Effector CD8-positive, alpha-beta T cell (primary cell): ENCODE measurements around the gene LAMP1.
"Not testable (repeated sequence)": the region's sequence is repeated elsewhere in the genome, so short reads cannot be mapped to it uniquely, and the experiment has no call there.

Experiments
- DNase-seq: peaks from one replicate; lab custom pipeline; 2025; lab: John Stamatoyannopoulos, UW

The LAMP1 gene

DNA sequence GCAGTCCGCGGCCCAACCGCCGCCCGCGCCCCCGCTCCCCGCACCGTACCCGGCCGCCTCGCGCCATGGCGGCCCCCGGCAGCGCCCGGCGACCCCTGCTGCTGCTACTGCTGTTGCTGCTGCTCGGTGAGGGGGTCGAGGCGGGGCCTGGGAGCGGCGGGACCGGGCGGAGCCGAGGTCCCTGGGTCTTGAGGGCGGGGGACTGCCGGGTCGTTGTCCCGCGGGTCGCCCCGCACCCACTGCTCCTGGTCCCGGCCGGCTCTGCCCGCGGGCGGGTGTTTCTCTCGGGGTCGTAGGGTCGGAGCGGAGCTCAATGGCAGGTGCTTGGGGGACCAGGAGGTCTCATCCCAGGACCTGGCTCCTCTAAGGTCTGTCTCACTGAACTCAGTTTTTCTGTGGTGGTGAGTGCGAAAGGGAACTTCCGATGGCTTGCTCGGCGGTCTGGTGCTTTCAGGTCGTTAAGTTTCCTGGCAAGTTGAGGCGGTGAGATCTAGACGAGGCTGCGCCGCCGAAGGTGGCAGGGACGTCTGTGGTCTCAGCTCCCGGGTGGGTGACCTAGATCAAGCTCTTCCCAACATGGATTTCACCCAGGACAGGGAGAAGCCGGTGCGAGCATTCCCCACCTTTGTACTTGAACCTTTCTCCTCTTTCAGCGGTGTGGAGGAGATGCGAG, 467 bp downstream of the LAMP1 start:
- DNase-seq = peak; percentile 52

DNA sequence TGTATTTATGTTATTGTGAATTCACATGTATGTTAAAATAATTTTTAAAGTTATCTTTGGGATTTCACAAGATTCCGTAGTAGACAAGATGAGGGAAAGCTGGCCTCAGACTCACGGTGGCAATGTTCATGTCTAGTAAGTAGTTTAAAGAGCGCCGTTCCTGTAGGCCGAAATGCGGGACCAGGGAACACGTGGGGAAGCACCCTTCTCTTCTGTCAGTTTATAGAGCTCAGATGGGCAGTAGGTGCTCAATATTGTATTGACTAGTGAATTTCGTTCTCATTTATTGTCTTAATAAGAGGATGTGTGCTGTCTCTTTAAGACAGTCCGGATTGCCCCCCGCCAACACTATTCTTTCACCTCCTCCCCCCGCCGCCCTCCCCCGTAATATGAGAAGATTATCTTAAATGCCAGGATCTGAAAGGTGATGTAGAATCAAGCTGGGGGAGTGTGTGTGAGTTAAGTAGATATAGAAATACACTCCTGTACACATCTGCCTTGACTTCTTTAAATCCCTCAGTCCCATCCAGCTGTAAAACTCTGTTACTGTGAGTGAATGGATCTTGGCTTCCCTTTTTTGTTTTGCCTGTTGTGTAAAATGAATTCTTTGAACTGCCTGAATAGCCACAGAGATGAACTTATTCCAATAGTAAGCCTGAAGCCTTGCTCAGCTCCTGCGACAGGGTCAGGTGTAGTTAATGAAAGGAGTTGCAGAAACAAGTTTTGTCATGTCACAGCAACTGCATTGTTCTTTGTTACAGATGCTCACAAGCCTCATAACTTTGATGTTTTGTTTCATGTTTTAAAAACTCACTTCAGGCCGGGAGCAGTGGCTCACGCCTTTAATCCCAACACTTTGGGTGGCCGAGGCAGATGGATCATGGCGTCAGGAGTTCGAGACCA, 1.3 kb downstream of the LAMP1 start:
- no peak for DNase-seq

DNA sequence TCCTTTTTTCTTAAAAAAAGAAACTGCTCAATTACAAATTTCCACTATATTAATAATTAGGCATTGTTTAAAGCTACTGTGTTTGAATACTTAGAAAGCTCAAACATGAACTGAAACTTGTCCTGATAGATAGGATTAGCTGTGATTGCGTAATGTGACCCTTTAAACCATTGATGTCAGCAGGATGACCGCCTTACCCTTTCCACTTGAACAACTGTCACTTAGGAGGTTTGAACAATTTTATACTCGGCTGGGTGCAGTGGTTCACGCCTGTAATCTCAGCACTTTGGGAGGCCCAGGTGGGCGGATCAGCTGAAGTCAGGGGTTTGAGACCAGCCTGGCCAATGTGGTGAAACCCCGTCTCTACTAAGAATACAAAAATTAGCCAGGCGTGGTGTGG, 2.9 kb downstream of the LAMP1 start:
- no peak for DNase-seq

DNA sequence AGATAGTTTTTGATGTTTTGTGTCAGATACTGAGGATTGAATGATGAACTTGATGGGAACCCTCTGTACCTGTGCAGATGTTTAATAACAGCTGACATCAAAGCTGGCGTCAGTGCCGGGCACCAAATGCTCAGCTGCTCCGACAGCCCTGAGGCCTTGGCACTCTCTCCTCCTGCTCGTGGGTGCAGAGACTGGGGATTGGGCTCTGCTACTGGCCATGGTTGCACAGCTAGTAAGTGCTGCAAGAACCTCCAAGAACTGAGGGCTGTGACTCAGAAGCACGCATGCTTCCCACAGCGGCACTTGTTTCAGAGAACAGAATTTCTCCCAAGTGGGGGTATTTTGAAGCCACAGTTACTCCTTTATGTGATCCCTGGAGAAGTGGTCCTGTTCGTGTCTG, 5.9 kb downstream of the LAMP1 start:
- no peak for DNase-seq

DNA sequence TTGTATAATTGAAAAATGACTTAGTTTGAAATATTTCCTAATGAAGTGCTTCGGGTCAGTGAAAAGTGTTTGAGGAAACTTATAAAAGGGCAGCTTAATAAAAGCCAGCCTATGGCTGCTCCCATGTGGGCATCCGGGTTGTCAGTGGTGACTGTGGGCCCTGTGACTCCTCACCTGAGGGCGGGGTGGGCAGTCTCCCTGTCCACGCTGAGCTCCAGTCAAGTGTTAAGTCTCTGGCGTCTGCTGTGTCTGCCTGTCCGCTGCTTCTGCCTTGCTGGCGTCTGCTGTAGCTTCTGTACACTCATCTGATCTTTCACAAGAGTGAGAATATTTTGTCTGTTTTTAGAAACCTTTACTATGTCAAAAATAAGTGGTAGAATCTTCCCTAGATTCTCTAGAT, 7.1 kb downstream of the LAMP1 start:
- DNase-seq = no peak

DNA sequence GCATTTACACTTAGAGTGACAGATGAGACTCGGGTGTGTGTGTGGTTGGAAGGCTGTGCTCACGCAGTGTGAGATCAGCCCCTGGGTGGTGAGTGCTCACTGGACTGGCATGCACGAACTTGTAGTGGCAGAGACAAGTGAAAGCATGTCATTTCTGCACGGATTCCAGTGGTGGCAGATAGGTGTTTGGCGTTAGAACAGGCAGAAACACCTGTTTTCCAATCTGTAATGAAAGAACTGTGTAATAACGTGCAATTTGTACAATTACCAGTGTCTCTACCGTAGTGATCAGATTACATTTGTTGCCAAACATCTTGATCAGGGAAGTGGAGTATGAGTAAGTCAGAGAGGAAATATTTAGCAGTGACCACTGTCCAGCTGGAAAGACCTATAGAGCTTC, 8.2 kb downstream of the LAMP1 start:
- no peak for DNase-seq

DNA sequence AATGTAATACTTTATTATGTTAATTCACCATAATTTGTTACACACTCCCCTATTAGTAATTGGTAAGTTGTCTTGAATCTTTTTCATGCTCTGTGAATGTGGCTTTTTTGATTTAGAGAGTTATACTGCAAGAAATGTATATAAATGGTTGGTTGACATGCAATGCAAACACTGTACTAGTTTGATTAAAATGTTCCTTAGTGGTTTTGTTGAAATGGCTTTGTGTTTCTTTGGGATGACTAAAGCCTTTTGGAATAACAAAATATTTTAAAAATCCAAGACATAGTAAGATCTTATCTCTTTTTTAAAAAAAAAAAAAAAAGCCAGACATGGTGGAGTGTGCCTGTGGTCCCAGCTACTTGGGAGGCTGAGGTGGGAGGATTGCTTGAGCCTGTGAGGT, 10.5 kb downstream of the LAMP1 start:
- DNase-seq = no peak

DNA sequence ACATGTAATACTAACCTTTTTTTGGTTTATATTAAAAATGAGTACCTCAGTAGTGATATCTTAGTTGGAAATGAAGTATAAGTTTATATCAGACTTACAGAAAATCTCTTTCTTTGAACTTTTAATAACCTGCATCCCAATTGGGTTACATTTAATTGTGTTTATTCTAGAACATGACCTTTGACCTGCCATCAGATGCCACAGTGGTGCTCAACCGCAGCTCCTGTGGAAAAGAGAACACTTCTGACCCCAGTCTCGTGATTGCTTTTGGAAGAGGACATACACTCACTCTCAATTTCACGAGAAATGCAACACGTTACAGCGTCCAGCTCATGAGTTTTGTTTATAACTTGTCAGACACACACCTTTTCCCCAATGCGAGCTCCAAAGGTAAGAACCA, 12.4 kb downstream of the LAMP1 start:
- no peak for DNase-seq

DNA sequence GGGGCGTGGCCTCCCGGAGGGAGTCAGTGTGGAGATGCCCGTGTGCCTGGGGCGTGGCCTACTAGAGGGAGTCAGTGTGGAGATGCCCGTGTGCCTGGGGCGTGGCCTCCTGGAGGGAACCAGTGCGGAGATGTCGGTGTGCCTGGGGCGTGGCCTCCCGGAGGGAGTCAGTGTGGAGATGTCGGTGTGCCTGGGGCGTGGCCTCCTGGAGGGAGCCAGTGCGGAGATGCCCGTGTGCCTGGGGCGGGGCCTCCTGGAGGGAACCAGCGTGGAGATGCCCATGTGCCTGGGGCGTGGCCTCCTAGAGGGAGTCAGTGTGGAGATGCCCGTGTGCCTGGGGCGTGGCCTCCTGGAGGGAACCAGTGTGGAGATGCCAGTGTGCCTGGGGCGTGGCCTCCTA, 17.1 kb downstream of the LAMP1 start:
- not testable (repeated sequence) for DNase-seq

DNA sequence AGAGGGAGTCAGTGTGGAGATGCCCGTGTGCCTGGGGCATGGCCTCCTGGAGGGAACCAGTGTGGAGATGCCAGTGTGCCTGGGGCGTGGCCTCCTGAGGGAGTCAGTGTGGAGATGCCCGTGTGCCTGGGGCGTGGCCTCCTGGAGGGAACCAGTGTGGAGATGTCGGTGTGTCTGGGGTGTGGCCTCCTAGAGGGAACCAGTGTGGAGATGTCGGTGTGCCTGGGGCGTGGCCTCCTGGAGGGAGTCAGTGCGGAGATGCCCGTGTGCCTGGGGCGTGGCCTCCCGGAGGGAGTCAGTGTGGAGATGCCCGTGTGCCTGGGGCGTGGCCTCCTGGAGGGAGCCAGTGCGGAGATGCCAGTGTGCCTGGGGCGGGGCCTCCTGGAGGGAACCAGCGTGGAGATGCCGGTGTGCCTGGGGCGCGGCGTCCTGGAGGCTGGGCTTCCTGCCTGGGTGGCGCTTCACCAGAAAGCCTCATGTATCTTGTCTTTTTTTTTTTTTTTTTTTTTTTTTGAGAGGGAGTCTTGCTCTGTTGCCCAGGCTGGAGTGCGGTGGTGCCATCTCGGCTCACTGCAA, 17.9 kb downstream of the LAMP1 start:
- not testable (repeated sequence) for DNase-seq

DNA sequence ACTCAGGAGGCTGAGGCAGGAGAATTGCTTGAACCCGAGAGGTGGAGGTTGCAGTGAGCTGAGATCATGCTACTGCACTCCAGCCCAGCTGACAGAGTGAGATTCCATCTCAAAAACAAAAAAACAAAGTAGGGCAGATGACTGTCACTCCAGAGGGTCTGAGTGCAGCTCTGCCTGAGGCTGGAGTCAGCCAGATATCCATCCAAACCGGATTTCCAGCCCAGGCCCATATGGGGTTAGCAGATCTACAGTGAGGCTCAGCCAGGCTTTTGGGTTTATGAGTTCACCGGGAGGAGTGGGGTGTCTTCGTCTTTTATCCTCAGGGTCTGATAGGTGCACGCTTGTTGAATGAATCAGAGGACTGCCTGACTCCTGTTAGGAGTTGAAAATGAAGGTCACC, 19.0 kb downstream of the LAMP1 start:
- DNase-seq = no peak

DNA sequence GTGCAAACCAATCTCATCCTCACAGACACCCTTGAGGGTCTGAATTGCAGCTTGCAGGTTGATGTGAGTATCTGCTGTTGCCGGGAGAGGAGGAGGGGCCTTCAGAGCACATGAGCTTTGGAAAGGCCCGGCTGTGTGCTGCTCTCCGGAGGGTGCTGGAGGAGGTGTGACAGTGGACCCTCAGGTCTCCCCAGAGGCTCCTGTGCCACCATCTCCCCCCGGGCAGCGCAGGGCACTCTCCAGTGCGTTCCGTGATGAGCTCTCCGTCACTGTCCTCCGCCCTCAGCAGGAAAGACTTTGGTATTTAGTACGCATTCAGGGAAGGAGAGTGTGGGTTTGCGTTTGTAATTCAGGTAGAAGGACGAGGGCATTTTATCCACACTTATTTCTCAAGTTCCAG, 20.0 kb downstream of the LAMP1 start:
- DNase-seq = no peak

DNA sequence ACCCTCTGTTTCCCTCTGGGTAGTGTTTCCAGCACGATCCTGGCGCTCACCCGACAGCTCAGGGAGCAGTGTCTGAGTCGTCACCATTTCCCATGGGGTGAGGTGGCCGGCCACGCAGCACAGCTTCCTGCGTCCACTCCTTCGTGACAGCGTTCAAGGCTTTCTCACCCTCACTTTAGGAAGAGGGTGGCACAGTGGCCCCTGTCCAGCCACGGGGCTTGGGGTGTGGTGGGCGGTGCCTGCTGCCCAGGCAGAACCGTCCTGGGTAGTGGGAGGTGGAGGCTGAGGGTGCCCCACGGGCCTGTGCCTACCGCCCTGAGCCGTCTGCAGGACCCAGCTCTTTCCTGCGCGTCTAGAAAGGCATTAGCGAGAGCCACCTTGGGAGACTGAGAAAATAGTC, 21.9 kb downstream of the LAMP1 start:
- DNase-seq = no peak

DNA sequence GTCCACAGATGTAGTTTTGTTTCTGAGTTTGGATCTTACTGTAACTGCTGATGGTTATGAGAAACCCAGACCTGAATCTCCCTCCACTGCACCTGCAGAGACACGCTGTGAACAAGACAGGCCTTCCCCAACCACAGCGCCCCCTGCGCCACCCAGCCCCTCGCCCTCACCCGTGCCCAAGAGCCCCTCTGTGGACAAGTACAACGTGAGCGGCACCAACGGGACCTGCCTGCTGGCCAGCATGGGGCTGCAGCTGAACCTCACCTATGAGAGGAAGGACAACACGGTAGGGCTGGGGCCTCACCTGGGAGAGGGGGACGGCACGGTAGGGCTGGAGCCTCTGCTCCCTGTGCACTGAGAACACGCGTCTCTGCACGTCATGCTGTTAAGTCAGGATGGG, 22.3 kb downstream of the LAMP1 start:
- no peak for DNase-seq

DNA sequence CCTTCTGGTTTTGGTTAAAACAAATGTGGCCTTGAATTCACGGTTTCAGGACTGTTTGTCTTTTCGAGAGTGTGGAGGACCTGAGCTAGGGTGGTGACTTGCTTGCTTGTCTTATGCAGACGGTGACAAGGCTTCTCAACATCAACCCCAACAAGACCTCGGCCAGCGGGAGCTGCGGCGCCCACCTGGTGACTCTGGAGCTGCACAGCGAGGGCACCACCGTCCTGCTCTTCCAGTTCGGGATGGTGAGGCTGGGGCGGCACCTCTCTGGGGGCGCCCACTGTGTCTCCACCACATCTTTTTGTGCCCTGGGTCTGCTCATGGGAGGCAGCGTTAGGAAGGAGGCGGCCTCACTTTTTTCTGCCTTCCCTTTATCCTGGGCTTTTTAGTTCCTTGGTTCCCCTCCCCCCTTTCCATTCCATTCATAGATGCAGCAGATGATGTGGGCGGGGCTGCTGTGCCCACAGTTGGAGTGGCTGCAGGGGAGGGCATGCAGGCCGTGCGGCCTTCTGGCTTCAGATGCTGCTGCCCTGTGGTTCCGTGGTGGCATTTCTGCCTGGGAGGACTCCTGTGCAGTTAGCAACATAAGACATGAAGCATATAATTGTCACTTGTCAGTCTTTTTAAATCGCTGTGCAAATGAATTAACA, 23.3 kb downstream of the LAMP1 start:
- no peak for DNase-seq

DNA sequence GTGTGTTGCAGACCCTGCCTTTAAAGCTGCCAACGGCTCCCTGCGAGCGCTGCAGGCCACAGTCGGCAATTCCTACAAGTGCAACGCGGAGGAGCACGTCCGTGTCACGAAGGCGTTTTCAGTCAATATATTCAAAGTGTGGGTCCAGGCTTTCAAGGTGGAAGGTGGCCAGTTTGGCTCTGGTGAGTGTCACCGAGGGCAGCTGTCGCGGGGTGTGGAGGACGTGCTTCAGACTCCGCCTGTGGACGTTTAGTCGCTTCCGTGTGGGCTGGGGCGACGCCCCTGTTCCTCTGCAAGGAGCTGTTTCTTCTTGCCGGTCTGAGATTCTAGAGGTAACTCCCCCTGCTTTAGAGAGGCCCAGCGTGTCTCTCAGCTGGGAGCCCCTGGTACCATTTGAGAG, 24.5 kb downstream of the LAMP1 start:
- DNase-seq = no peak

DNA sequence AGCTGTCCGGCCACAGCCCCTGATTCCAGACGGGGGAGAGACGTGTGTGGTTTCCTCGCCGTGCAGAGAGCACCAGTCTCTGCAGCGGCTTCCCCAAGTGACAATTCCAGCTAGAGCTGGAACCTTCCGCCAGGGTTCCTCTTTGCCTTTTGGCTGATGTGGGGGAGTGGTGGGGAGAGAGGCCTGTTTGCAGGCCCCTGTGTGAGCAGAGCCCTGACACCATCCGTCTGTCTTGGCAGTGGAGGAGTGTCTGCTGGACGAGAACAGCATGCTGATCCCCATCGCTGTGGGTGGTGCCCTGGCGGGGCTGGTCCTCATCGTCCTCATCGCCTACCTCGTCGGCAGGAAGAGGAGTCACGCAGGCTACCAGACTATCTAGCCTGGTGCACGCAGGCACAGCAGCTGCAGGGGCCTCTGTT, 25.0 kb downstream of the LAMP1 start:
- no peak for DNase-seq

DNA sequence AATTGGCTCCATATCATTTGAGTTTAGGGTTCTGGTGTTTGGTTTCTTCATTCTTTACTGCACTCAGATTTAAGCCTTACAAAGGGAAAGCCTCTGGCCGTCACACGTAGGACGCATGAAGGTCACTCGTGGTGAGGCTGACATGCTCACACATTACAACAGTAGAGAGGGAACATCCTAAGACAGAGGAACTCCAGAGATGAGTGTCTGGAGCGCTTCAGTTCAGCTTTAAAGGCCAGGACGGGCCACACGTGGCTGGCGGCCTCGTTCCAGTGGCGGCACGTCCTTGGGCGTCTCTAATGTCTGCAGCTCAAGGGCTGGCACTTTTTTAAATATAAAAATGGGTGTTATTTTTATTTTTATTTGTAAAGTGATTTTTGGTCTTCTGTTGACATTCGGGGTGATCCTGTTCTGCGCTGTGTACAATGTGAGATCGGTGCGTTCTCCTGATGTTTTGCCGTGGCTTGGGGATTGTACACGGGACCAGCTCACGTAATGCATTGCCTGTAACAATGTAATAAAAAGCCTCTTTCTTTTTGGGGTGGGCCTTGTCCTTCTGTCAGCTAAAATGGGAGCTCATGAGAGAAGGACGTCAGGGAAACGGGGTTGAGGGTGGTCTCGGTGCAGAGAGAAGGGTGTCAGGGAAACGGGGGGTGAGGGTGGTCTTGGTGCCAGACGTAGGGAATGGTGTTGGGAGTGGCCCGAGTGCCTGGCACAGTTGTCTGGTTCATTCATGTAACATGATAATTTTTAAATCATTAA, 26.0 kb downstream of the LAMP1 start:
- DNase-seq = no peak

DNA sequence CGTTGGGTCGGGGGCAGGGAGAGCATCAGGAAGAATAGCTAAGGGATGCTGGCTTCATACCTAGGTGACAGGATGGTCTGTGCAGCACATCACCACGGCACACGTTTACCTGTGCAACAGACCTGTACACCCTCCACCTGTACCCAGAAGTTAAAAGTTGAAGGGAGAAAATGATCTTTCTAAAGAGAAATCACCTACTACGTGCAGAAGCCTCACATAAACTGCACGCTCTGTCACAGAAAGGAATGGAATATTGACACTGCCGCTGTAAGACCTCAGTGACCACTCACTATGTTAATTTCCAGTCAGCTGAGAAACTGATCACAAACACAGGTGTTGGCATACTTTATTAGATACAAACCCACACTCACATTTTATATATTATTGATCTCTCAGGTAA, 26.8 kb downstream of the LAMP1 start:
- DNase-seq = no peak

DNA sequence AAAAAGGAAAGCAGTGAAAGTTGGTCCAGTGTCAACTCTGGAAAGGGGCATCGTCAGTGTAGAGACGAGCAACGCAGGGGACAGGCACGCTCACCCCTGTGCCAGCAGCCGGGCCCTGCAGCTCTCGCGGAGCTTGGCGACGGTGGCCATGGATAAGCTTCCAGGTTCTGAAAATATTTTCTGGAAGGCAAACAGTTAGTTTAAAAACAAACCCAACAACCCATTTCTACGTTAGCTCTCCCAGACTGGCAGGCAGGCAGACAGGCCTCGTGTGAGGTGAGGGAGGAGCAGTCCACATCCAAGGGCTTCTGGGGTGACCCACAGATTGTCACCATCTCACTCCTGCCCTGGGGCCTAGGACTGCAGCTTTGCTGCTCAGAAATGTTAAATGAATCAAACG, 27.4 kb downstream of the LAMP1 start:
- no peak for DNase-seq

DNA sequence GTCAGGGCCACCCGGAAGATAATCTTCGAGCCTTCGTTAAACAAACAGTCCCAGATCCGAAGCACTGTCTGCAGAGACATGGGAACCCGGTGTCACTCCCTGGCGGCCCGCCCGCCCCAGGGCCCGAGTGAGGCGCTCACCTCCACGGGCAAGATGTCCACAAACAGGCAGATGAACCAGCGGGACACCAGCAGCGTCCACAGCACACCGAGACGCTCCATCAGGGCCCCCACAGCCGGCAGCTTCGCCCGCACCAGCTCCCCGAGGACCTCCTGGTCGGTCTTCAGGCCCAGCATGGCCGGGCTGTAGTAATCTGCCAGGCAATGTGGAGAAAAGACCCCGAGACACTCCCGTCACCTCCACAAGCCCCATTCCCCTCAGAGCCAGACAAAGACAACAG, 28.7 kb downstream of the LAMP1 start:
- no peak for DNase-seq

DNA sequence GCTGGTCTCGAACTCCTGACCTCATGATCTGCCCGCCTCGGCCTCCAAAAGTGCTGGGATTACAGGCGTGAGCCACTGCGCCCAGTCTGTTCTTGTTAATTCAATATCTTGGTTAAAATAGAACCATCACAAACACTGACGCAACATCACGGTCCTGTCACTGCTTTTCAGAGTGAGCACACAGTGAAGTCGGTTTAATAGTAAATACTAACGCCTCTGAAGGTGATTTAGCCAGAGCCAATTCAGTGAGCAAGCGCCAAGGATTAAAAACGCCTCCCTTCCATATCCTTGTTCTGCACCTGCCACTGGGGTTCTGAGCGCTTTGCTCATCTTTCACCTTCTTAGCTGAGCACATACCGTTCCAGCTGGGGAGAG, 30.3 kb downstream of the LAMP1 start:
- no peak for DNase-seq
